ENCODE measurements around the gene CABLES1.

Gene CABLES1

DNA sequence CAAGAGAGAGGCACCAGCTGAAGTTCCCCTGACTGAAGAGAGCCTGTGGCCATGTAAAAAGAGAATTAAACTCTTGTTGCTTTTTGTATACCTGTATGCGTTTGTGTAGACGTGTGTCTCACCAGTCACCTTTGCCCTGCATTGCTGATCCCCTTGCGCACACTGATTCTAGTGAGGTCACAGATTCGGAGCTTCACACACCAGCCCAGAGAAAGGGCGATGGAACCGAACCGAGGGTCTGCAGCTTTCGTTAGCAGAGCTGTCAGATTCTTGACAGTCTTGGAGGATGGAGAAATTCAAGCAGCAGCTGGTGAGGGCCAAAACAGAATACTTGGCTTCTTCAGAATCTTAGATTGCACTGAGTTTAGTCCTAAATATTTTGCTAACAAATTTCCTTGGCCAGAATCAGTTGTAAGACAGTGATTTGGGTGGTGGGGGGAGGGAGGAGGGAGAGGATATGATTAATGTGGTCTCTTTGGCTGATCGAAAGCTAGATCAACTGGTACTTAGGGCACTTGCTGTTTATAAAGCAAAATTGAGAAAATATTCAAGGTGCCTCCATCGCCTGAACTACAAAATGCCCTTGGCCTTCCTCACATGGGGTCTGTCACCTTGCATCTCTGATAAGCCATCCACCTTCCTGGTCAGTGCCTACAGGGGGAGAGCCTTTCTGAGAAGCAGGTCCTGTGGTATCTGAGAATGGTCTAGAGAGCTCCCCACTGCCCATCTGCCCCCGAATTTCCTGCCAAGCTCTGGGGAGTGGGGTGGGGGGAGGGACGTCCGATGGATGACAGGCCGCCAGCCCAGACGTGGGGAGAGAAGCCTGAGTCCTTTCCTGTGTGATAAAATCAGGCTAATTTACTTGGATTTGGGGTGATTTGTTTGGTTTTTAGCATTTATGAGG, 123.5 kb downstream of the CABLES1 start:
- TF ChIP-seq, protein P1, sequence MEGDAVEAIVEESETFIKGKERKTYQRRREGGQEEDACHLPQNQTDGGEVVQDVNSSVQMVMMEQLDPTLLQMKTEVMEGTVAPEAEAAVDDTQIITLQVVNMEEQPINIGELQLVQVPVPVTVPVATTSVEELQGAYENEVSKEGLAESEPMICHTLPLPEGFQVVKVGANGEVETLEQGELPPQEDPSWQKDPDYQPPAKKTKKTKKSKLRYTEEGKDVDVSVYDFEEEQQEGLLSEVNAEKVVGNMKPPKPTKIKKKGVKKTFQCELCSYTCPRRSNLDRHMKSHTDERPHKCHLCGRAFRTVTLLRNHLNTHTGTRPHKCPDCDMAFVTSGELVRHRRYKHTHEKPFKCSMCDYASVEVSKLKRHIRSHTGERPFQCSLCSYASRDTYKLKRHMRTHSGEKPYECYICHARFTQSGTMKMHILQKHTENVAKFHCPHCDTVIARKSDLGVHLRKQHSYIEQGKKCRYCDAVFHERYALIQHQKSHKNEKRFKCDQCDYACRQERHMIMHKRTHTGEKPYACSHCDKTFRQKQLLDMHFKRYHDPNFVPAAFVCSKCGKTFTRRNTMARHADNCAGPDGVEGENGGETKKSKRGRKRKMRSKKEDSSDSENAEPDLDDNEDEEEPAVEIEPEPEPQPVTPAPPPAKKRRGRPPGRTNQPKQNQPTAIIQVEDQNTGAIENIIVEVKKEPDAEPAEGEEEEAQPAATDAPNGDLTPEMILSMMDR (IDR thresholded peaks at IDR 0.05; ENCODE audit: borderline replicate concordance, extremely low read depth, low read length, poor library complexity, severe bottlenecking): no peak
- no peak for TF ChIP-seq EZH2 (IDR thresholded peaks at IDR 0.05; ENCODE audit: borderline replicate concordance, low read depth, low read length, severe bottlenecking)
- H3K4me2 ChIP-seq (ENCODE audit: insufficient read depth, low read length): peak overlapping the region; percentile 78
- ATAC-seq (ENCODE audit: insufficient read depth, low read depth): no peak

DNA sequence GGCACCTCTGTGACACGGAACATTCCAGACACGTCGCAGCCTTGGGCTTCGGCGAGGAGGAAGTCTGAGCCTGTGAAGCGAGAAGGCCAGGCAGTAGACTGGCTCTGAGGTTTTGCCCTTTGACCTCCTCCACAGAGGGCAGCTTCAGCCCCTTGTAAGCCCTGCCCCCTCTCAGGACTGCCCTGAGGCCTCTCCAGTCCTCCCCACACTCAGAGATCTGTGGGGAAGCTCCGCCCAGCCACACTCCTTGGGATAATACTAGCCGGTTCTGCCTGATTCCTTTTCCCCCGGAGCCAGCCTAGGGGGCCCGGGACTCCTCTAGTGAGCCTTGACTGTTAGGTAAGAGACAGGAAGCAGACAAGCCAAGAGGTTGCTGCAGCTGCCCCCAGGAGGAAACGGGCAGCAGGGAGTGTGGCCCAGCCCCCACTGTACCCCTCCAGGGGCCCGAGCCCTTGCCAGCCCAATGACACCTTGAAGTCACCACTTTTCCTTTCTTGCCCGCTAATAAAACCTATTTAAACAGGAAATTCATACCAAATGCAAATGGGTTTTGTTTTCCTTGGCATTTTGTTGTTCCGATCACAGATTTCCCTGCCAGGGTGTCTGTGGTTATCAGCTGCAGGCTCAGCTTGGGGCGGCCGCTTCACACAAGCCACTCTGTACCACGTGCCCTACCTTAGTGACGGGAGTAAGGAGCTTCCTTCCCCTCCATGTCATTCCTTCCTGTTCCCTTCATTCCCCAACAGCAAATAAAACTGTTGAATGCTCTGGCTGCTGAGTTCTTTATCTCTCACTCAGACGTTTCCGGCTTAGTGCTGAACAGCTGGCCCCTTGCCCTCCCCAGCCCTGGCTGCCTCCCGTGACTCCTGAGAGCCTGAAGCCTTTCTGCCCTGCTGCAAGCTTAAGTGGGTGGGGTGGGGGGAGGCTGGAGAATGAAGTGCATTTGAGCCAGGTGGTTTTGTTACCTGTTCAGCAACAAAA, 124.7 kb downstream of the CABLES1 start:
- Histone ChIP-seq H3K79me2 (ENCODE audit: insufficient read depth, low read length) (no peaks in the 10 kb centered on the region), H3K4me2 (ENCODE audit: insufficient read depth, low read length) (peak overlapping the region; percentile 78), H2AFZ (ENCODE audit: low read depth, low read length) (peak overlapping the region; percentile 67), H3K4me1 (ENCODE audit: insufficient read depth, low read length) (peaks cover 35% of the 10 kb centered on the region), H4K20me1 (ENCODE audit: insufficient read depth, low read length) (no peaks in the 10 kb centered on the region), H3K27me3 (ENCODE audit: insufficient read depth, low read length, poor library complexity) (no peaks in the 10 kb centered on the region), H3K9ac (ENCODE audit: low read depth, low read length) (peak overlapping the region; percentile 56), H3K36me3 (ENCODE audit: insufficient read depth, low read length) (no peaks in the 10 kb centered on the region), H3K9me3 (ENCODE audit: insufficient read depth, low read length, severe bottlenecking) (no peaks in the 10 kb centered on the region), H3K27ac (ENCODE audit: low read length) (peak overlapping the region; percentile 90), H3K4me3 (ENCODE audit: low read depth in 1 of 2, low read length in 2 of 2) (peak overlapping the region in 1 of 2 experiments; percentile 53; a peak in 2 of 4 replicates)
- DNase-seq: peak; percentile 76
- TF ChIP-seq, protein P1 (IDR thresholded peaks at IDR 0.05; ENCODE audit: borderline replicate concordance, extremely low read depth, low read length, poor library complexity, severe bottlenecking): peak; percentile 27
- no peak for TF ChIP-seq EZH2 (IDR thresholded peaks at IDR 0.05; ENCODE audit: borderline replicate concordance, low read depth, low read length, severe bottlenecking)
- peak; percentile 88 for ATAC-seq (ENCODE audit: insufficient read depth, low read depth)

More for the DNA sequence above, 123.5 kb downstream of the CABLES1 start:
- Histone ChIP-seq H3K4me1 (ENCODE audit: insufficient read depth, low read length) (peaks cover 35% of the 10 kb centered on the region), H3K9ac (ENCODE audit: low read depth, low read length) (peak overlapping the region; percentile 56; the same call in 1 of the 2 replicates), H3K36me3 (ENCODE audit: insufficient read depth, low read length) (no peaks in the 10 kb centered on the region), H3K4me3 (ENCODE audit: low read depth in 1 of 2, low read length in 2 of 2) (peak overlapping the region in 1 of 2 experiments; percentile 53; a peak in 2 of 4 replicates), H4K20me1 (ENCODE audit: insufficient read depth, low read length) (no peaks in the 10 kb centered on the region), H2AFZ (ENCODE audit: low read depth, low read length) (peak overlapping the region; percentile 67; the same call in 1 of the 2 replicates), H3K79me2 (ENCODE audit: insufficient read depth, low read length) (no peaks in the 10 kb centered on the region), H3K9me3 (ENCODE audit: insufficient read depth, low read length, severe bottlenecking) (no peaks in the 10 kb centered on the region), H3K27me3 (ENCODE audit: insufficient read depth, low read length, poor library complexity) (no peaks in the 10 kb centered on the region), H3K27ac (ENCODE audit: low read length) (peak overlapping the region; percentile 90)
- DNase-seq: no peak

DNA sequence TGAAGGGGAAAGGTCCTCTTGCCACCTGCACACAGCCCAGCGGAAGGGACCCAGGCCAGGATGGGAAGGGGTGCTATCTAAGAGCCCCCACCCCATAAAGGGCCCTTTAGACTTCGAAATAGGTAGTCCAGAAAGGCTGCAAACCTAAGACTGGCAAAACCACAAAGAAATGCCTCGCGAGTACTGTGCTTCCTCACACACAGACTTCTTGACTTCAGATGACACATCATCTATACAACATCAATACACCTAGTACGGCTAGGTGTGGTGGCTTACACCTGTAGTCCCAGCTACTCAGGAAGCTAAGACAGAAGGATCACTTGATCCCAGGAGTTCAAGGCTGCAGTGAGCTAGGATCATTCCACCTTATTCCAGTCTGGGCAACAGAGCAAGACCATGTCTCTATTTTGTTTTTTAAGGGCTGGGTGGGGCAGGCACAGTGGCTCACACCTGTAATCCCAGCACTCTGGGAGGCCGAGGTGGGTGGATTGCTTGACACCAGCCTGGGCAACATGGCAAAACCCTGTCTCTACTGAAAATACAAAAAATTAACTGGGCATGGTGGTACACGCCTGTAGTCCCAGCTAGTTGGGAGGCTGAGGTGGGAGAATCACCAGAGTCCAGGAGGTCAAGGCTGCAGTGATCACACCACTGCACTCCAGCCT, 125.8 kb downstream of the CABLES1 start:
- no peaks in the 10 kb centered on the region for H3K36me3 ChIP-seq (ENCODE audit: insufficient read depth, low read length)
- no peaks in the 10 kb centered on the region for H3K27me3 ChIP-seq (ENCODE audit: insufficient read depth, low read length, poor library complexity)
- no peaks in the 10 kb centered on the region for H3K9me3 ChIP-seq (ENCODE audit: insufficient read depth, low read length, severe bottlenecking)
- TF ChIP-seq EZH2 (IDR thresholded peaks at IDR 0.05; ENCODE audit: borderline replicate concordance, low read depth, low read length, severe bottlenecking): no peak
- TF ChIP-seq, protein P1 (IDR thresholded peaks at IDR 0.05; ENCODE audit: borderline replicate concordance, extremely low read depth, low read length, poor library complexity, severe bottlenecking): no peak
- DNase-seq (no peak), ATAC-seq (ENCODE audit: insufficient read depth, low read depth) (no peak)
- H2AFZ ChIP-seq (ENCODE audit: low read depth, low read length): no peak overlapping the region
- no peak overlapping the region for H3K9ac ChIP-seq (ENCODE audit: low read depth, low read length)
- 0 out of 2 replicates have a peak overlapping the region, but pooled peaks have one; percentile 78 for H3K4me2 ChIP-seq (ENCODE audit: insufficient read depth, low read length)
- no peaks in the 10 kb centered on the region for H4K20me1 ChIP-seq (ENCODE audit: insufficient read depth, low read length)
- no peaks in the 10 kb centered on the region for H3K79me2 ChIP-seq (ENCODE audit: insufficient read depth, low read length)
- peak overlapping the region; percentile 90 for H3K27ac ChIP-seq (ENCODE audit: low read length)
- H3K4me1 ChIP-seq (ENCODE audit: insufficient read depth, low read length): peaks cover 35% of the 10 kb centered on the region
- H3K4me3 ChIP-seq (ENCODE audit: low read depth in 1 of 2, low read length in 2 of 2): no peak overlapping the region
